GM19468 (cell line): Measurements from ENCODE around the gene RSAD1.
"Not testable (repeated sequence)": the region's sequence is repeated elsewhere in the genome, so short reads cannot be mapped to it uniquely, and the experiment has no call there.

Source experiments
- ATAC-seq: cut with Tn5 transposase; IDR thresholded peaks from one replicate; pipeline ENCODE4 v1.9.1; 2021; ENCODE audit warnings: mild to moderate bottlenecking, moderate library complexity, moderate number of reproducible peaks; ENCODE audit not compliant: unreplicated experiment; ENCODE audit errors: extremely low read depth

The RSAD1 gene

DNA sequence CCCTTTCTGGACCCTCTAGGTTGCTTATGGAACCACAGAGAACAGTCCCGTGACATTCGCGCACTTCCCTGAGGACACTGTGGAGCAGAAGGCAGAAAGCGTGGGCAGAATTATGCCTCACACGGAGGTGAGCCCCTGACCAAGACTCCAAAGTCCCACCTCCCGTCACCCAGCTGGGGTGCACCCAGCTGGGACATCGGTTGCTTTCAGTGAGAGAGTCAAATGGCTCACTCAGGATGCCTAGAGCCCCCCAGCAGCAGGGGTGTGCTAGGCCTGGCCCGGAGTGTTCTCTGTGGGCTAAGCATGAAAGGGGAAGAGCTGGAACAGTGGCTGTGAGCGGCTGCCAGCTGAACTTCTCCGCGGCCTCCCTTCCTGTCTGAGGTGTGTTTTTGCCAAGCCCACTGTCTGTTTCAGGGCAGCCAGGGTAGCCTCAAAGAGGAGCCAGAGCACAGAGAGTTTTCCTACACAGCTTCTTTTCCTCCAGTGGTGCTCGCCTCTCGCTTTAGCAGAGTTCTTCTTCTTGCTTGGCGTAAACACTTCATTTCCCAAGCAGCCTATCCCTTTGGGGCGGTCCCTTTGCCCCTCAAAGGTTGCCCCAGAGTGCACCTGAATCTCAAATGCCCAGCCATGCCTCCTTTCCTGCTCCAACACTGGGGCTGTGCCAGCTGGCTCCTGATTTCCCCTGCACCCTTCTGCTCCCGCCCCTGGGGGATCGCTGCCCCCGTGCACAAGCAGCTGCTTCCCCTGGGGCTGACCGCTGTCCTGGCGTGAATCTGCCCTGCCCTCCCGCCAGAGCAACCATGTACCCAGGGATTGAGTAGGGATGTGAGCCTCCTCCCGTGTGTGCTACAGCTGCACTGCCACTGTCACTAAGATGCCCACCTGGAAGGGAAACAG is 7.4 kb upstream of the RSAD1 start:
- ATAC-seq = no peak

DNA sequence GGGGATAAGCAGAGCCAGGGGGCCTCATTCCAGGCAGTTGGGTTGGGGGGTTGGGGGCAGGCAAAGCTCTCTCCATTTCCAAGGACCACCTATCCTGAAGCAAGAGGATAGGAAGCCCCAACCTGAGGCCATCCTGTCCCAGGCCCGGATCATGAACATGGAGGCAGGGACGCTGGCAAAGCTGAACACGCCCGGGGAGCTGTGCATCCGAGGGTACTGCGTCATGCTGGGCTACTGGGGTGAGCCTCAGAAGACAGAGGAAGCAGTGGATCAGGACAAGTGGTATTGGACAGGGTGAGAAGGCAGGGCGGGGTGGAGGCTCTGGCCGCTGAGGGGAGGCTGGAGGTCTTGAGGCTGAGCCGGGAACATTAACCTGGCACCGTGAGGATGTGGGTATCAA is 6.4 kb upstream of the RSAD1 start:
- no peak for ATAC-seq

DNA sequence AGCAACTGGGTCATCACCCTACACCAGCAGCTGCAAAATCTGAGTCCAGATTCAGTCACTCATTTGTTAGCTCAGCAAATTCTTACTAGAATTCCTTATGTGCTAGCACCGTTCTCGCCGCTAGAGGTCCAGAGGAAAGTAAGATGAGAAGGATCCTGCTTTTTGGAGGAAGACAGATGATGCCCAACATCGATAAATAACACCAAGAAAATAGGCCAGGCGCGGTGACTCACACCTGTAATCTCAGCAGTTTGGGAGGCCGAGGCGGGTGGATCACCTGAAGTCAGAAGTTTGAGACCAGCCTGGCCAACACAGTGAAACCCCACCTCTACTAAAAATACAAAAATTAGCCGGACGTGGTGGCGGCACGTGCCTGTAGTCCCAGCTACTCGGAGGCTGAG is 5.9 kb upstream of the RSAD1 start:
- not testable (repeated sequence) for ATAC-seq

DNA sequence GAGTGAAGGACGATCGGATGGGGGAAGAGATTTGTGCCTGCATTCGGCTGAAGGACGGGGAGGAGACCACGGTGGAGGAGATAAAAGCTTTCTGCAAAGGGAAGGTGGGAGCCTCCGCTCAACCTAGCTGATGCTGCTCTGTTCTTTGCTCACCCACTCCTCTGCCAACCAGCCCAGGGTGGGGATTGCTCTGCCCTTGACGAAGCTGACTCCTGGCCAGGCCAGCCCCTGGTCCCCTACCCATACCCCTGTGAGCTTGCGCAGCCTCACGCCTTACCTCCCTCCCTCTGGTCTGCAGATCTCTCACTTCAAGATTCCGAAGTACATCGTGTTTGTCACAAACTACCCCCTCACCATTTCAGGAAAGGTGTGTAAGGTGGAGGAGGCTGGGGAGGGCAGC is 4.8 kb upstream of the RSAD1 start:
- ATAC-seq = no peak

DNA sequence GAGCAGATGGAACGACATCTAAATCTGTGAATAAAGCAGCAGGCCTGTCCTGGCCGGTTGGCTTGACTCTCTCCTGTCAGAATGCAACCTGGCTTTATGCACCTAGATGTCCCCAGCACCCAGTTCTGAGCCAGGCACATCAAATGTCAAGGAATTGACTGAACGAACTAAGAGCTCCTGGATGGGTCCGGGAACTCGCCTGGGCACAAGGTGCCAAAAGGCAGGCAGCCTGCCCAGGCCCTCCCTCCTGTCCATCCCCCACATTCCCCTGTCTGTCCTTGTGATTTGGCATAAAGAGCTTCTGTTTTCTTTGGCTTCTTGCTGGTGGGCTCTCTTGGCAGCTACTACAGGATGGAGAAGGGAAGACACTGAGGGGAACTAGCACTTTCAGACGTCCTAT is 4.1 kb upstream of the RSAD1 start:
- no peak for ATAC-seq

DNA sequence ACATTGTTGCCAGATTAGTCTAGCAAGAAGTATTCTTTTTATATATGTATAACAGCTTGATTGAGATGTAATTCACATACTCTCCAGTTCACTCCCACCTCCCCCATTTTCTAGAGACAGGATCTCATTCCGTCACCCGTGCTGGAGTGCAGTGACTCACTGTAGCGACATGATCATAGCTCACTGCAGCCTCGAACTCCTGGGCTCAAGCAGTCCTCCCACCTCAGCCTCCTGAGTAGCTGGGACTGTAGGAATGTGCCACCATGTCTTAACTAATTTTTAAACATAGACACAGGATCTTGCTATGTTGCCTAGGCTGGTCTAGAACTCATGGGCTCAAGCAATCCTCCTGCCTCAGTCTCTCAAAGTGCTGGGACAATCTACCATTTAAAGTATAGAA is 3.3 kb upstream of the RSAD1 start:
- ATAC-seq = no peak

DNA sequence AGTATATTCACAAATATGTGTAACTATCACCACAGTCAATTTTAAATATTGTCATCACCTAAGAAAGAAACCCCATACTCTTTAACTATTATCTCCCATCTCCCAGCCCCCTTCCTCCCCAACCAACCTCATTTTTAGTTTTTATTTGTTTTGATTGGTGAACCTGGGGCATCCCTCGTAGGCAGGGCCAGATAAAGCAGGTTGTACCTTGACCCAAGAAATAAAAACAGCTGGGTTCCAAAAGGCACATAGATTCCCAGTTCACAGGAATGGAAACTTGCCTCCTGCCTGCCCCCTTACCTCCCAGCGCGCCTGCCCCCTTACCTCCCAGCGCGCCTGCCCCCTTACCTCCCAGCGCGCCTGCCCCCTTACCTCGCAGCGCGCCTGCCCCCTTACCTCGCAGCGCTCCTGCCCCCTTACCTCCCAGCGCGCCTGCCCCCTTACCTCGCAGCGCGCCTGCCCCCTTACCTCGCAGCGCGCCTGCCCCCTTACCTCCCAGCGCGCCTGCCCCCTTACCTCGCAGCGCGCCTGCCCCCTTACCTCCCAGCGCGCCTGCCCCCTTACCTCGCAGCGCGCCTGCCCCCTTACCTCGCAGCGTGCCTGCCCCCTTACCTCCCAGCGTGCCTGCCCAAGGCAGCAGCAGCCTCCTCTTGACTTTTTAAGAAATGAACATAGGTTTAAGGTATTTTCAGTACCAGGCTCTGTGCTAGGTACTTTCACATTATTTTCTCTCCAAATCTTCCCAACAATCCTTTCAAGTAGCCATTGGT is 2.7 kb upstream of the RSAD1 start:
- ATAC-seq = not testable (repeated sequence)

DNA sequence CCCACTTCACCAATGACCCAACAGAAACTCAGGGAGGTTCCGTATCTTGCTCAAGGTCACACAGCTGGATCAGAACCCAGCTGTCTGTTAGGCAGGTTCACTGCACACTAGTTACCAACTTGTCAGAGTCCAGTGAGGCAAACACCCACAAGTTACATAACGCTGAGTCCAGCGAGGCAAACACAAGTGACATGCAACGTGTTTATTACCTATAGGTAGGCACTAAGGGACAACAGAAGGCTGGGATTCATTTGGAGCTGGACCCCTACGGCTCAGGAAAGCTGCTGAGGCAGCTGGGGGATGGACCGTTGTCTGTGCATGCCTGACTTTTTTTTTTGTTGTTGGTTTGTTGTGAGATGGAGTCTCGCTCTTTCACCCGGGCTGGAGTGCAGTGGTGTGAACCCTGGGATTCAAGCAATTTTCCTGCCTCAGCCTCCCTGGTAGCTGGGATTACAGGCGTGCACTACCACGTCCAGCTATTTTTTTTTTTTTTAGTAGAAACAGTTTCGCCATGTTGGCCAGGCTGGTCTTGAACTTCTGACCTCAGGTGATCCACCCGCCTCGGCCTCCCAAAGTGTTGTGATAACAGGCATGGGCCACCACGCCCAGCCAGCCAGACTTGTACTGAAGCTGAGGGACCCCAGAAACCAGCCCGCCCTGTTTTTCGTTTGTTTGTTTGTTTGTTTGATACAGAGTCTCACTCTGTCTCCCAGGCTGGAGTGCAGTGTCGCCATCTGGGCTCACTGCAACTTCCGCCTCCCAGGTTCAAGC is 1.9 kb upstream of the RSAD1 start:
- ATAC-seq = no peak

DNA sequence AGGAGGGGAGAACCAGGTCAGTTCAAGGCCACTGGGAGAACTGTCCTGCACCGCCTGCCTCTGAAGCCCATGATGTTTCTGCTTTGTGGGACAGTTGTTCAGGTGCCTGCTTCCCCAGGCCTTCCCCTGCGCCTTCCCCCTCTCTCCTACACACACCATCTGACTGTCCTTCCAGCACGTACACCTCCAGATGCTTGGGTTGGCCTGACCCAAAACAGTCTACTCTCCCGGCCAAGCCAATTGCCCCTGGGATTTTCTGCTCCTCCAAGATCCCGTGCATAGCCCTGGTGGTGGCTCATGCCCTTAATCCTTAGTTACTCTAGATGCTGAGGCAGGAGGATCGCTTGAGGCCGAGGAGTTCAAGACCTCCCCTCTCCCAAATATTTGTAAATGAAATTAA is 684 bp upstream of the RSAD1 start:
- no peak for ATAC-seq

DNA sequence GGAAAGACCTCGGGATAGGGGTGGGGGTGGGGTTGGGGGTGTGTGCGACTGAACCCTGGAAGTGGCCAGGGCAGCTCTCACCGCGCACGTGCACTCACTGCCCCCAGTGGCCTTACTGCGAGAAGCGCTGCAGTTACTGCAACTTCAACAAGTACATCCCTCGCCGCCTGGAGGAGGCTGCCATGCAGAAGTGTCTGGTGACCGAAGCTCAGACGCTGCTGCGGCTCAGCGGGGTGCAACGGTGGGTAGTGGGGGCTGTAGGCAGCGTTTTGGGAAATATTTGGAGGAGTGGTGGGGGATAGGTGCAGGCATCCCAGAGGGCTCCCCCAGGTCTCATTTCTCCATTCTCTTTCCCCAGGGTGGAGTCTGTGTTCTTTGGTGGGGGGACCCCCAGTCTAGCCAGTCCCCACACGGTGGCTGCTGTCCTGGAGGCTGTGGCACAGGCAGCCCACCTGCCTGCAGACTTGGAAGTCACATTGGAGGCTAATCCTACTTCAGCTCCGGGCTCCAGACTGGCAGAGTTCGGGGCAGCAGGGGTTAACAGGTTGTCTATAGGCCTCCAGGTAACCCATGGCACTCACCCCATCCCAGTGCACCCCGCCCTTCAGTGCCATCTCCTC is 972 bp downstream of the RSAD1 start:
- ATAC-seq = peak; percentile 16

DNA sequence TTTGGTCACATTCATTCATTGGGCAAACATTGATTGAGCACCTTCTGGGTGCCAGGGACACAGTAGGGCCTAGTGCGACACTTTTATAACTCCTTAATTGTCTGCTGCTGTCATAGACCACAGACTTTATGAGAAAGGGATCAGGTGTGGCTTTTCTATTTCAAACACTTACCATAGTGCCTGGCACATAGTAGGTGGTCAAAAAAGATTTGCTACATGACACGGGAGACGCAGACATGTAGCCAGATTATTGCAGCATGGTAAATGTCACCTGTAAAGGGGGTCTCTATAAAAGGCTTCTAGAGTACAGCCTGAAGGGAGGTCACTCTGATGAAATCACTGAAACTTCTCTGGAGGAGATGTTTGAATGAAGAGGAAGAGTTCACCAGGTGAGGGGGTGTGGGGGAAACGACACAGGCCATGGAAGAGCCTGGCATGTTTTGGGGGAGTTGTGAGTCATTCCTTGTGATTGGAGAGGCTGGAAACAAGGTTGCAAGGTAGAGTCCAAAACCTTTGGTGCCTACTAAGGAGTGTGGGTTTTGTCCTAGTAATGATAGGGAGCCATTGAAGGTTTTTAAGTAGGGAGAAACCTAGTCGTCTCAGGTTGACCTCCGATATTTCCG is 1.6 kb downstream of the RSAD1 start:
- no peak for ATAC-seq

DNA sequence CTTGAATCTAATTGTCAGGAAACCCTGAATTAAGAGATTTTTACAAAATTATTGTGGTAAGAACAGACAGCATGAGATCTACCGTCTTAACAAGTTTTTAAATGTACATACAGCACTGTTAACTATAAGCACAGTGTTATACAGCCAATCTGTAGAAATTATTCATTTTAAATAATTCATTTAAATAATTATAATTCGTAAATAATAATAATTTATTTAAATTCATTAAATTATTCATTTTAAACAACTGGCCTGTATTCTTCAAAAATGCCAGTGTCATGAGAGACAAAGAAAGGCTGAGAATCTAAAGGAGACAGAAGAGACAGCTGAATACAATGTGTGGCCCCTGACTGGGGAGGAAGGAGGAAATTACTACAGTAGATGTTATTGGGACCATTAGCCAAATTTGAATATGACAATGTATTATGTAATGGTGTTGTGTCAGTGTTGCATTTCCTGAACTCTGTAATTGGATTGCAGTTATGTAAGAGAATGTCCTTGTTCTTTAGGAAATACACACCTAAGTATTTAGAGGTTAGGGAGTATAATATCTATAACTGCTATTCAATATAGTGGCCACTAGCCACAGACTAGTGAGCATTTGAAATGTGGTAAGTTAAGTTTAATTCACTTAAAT is 2.3 kb downstream of the RSAD1 start:
- no peak for ATAC-seq

DNA sequence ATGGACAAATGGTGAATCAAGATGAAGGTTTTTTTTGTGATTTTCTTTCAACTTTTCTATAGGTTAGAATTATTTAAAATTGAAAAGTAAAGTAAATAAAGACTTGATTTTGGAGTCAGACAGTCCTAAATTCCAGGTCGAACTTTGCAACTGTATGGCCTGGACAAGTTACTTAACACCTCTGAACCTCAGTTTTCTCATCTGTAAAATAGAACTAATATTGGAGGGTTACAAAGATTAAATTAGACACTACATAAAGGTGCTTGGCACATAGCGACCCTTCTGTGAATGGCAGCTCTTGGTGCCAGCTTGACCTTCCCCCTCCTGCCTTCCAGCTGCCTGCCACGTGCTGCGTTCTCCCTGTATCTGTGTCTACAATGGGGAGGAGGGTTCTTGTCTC is 3.0 kb downstream of the RSAD1 start:
- no peak for ATAC-seq

DNA sequence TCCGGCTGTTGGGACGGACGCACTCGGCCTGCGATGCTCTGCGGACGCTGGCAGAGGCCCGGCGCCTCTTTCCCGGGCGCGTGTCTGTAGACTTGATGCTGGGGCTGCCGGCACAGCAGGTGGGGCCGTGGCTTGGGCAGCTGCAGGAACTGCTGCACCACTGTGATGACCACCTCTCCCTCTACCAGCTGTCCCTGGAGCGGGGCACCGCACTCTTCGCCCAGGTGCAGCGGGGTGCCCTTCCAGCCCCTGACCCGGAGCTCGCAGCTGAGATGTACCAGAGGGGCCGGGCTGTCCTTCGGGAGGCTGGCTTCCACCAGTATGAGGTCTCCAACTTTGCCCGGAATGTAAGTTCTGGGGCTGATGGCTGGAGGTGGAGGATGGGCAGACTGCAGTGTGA is 3.5 kb downstream of the RSAD1 start:
- ATAC-seq = no peak

DNA sequence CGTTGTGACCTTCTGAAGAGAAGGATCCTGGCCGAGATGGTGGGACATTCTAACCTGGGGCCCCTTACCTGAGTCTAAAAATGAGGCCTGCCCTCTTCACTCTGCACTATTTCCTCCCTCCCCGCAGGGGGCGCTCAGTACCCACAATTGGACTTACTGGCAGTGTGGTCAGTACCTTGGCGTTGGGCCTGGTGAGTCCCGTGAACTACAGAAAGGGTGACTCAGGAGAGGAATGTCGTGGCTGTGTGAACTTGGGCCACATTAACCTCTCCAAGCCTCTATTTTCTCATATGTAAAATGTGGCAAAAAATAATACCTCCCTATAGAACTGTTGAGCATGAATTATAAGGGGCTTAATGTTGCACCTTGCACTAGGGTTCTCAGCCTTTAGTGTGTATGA is 3.9 kb downstream of the RSAD1 start:
- no peak for ATAC-seq

DNA sequence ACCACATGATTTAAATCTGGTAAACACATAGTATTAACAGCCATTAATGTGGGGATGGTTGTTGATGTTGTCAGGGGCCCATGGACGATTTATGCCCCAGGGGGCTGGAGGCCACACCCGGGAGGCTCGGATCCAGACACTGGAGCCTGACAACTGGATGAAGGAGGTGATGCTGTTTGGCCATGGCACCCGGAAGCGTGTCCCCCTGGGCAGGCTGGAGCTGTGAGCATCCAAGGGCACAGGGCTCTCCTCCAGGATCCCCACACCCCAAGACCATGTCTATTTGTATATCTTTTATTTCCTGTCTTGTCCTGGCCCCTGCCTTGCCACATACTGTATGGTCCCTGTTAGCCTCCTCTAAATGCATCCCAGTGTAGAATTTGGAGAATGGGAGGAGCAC is 4.6 kb downstream of the RSAD1 start:
- no peak for ATAC-seq

DNA sequence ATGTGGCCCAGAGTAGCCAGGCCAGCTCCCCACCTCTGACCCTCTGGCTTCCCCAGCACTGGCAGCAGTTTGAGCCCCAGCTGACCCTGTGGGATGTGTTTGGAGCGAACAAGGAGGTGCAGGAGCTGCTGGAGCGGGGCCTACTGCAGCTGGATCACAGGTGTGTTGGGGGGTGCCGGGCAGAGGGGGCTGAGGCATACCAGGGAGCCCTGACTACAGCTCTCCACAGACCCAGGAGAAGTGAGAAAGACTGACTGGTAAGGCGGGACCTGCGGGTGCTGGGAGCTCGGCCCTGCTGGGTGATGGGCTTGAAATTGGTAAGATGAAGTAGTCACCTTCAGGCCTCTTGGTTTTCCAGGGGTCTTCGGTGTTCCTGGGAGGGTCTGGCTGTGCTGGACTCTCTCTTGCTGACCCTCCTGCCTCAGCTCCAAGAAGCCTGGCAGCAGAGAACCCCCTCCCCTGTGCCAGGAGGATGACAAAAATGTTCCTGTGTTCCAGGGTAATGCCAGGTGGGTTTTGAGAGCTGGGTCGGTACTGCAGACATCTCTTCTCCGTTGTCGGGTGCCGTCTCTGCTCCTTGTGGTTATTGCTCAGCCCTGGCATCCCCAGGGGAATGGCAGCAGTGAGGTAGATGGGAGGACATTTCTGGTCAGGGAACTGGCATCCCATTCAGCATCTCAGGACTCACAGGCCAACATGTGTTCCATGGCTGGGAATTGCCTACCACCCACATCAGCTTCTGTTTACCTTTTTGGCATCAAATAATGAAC is 5.9 kb downstream of the RSAD1 start:
- no peak for ATAC-seq

DNA sequence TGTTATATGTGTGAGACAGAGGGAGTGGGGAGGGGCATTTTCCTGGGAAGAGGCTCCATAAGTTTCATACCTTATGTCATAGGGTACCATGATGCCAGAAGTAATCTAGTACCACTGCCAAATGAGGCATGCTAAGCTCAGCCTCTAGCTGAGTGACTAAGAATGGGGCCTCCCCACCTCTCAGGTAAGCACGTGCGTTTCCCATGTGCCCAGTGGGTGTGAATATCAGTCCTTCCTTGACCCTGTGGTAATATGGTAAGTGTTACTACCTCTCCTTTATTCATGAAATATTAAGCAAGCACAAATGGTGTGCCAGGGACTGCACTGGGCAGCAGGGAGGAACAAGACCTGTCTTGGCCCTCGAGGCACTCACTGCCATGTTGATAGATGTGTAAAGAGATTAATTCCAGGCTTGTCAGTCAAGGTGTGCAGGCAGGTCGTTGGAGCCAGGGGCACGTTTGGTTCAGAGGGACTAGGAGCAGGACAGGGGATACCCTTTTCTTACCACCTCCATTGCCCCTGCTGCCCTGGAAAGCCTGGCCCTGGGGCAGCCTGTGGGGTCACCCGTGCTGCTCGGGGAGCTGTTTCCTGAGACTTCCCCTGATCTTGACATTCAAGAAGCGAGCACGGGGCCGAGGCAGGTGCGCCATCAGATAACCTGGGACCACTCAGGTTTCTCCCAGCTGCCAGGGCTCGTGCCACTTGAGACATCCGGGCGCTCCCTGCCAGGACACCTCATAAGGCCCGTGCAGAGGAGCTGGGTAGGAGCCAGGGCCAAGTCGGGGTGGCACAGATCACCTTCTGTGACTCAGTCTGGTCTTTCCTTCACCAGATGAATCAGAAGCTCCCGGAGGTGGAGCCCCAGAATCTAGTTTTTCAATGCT is 8.8 kb downstream of the RSAD1 start:
- ATAC-seq = no peak
